Neural cell (in vitro differentiated cells): Measurements from ENCODE around the gene ZNF331. TPM values are rescaled to one million over a fixed set of nuclear protein-coding genes. Genes with fewer than 3 reads are reported as not detected.

Experiments
- H2AFZ ChIP-seq: fragments of 200-600, 300-800 bp; sonication (generic), shearing (Covaris generic); 2 replicates; pipeline ENCODE4 v1.6.0; 2014; ENCODE audit warnings: low read depth, mild to moderate bottlenecking, antibody characterized with exemption, low read length, moderate library complexity
- H3F3A ChIP-seq: fragments of 200-600 bp; shearing (Covaris generic); 2 replicates; pipeline ENCODE4 v1.6.1; 2016; ENCODE audit warnings: mild to moderate bottlenecking, moderate library complexity, mixed read lengths, antibody characterized with exemption, low read length; ENCODE audit not compliant: insufficient read depth, poor library complexity, severe bottlenecking
- H3K27ac ChIP-seq: fragments of 200-600, 300-800 bp; sonication (generic), shearing (Covaris generic); 2 replicates; pipeline ENCODE4 v1.5.1; 2014; ENCODE audit warnings: mild to moderate bottlenecking, low read length, moderate library complexity
- H3K27me3 ChIP-seq: fragments of 300-800, 200-600 bp; sonication (generic), shearing (Covaris generic); 2 replicates; pipeline ENCODE4 v1.6.0; 2014; ENCODE audit warnings: mild to moderate bottlenecking, low read depth, low read length, moderate library complexity; ENCODE audit not compliant: insufficient read depth
- H3K36me3 ChIP-seq: fragments of 300-800, 200-600 bp; sonication (generic), shearing (Covaris generic); 2 replicates; pipeline ENCODE4 v1.5.1; 2014; ENCODE audit warnings: mild to moderate bottlenecking, antibody characterized with exemption, low read length, moderate library complexity; ENCODE audit not compliant: insufficient read depth
- H3K4me2 ChIP-seq: fragments of 300-800, 200-600 bp; sonication (generic), shearing (Covaris generic); 2 replicates; pipeline ENCODE4 v1.6.0; 2014; ENCODE audit warnings: mild to moderate bottlenecking, low read length
- H3K4me3 ChIP-seq: fragments of 300-800, 200-600 bp; sonication (generic), shearing (Covaris generic); 2 replicates; pipeline ENCODE4 v1.5.1; 2014; ENCODE audit warnings: mild to moderate bottlenecking, low read length, moderate library complexity
- H3K79me2 ChIP-seq: fragments of 200-600 bp; shearing (Covaris generic); replicated peaks from 2 replicates; pipeline ENCODE4 v1.6.0; 2014; ENCODE audit warnings: mild to moderate bottlenecking, low read length, moderate library complexity; ENCODE audit not compliant: insufficient read depth
- H3K9ac ChIP-seq: fragments of 300-800, 200-600 bp; sonication (generic), shearing (Covaris generic); 2 replicates; pipeline ENCODE4 v1.6.1; 2016; ENCODE audit warnings: mild to moderate bottlenecking, low read length, mixed read lengths
- H3K9me2 ChIP-seq: fragments of 200-600 bp; shearing (Covaris generic); 2 replicates; pipeline ENCODE4 v1.6.1; 2016; ENCODE audit warnings: mild to moderate bottlenecking, low read length, mixed read lengths; ENCODE audit not compliant: insufficient read depth
- H3K9me3 ChIP-seq: fragments of 200-600, 300-800 bp; sonication (generic), shearing (Covaris generic); 2 replicates; pipeline ENCODE4 v1.6.1; 2016; ENCODE audit warnings: mild to moderate bottlenecking, mixed run types, low read length, moderate library complexity, mixed read lengths
- H4K20me1 ChIP-seq: fragments of 200-600 bp; shearing (Covaris generic); 2 replicates; pipeline ENCODE4 v1.6.1; 2016; ENCODE audit warnings: mild to moderate bottlenecking, mixed run types; ENCODE audit not compliant: insufficient read depth
- EP300 ChIP-seq: fragments of 450-650 bp; conservative IDR thresholded peaks from 2 replicates; pipeline ENCODE4 v1.6.1; 2014; ENCODE audit warnings: antibody characterized with exemption, mild to moderate bottlenecking, moderate library complexity; ENCODE audit not compliant: poor library complexity, severe bottlenecking
- EZH2 ChIP-seq: fragments of 200-600, 300-800 bp; shearing (Covaris generic), sonication (generic); IDR thresholded peaks from 2 replicates; pipeline ENCODE4 v1.6.1; 2014; ENCODE audit warnings: antibody characterized with exemption, low read length, borderline replicate concordance, mild to moderate bottlenecking; ENCODE audit not compliant: insufficient read depth, poor library complexity, severe bottlenecking
- MXI1 ChIP-seq: fragments of 450-650 bp; conservative IDR thresholded peaks from 2 replicates; pipeline ENCODE4 v1.6.1; 2014; ENCODE audit warnings: antibody characterized with exemption, mild to moderate bottlenecking; ENCODE audit not compliant: poor library complexity, severe bottlenecking
- POLR2AphosphoS5 ChIP-seq: IDR thresholded peaks from 2 replicates; pipeline ENCODE4 v1.6.1; 2012
- RAD21 ChIP-seq: fragments of 450-650 bp; conservative IDR thresholded peaks from 2 replicates; pipeline ENCODE4 v1.6.1; 2014; ENCODE audit warnings: antibody characterized with exemption, mild to moderate bottlenecking, moderate library complexity
- SMC3 ChIP-seq: fragments of 450-650 bp; conservative IDR thresholded peaks from 2 replicates; pipeline ENCODE4 v1.6.1; 2014; ENCODE audit warnings: antibody characterized with exemption, mild to moderate bottlenecking, moderate library complexity; ENCODE audit not compliant: poor library complexity
- TAF1 ChIP-seq: IDR thresholded peaks from 2 replicates; pipeline ENCODE4 v1.6.1; 2012; ENCODE audit warnings: low read depth
- polyA plus RNA-seq: library from polyadenylated mRNA; depleted of rRNA; stranded (reverse); fragments of >200 nt; gene quantifications from 2 replicates; pipeline ENCODE4 v1.2.3, GENCODE V29; 2014
- TF ChIP-seq, protein P1 (sequence below): IDR thresholded peaks from 2 replicates; pipeline ENCODE4 v1.6.1; 2012; ENCODE audit warnings: borderline replicate concordance
- TF ChIP-seq, protein P2 (sequence below): fragments of 450-650 bp; IDR thresholded peaks from 2 replicates; pipeline ENCODE4 v1.5.1; 2014; ENCODE audit warnings: antibody characterized with exemption, mild to moderate bottlenecking, moderate library complexity; ENCODE audit not compliant: poor library complexity, severe bottlenecking

Gene ZNF331
- polyA plus RNA-seq, 1 donor from 2014 or later: 10.7 TPM

DNA sequence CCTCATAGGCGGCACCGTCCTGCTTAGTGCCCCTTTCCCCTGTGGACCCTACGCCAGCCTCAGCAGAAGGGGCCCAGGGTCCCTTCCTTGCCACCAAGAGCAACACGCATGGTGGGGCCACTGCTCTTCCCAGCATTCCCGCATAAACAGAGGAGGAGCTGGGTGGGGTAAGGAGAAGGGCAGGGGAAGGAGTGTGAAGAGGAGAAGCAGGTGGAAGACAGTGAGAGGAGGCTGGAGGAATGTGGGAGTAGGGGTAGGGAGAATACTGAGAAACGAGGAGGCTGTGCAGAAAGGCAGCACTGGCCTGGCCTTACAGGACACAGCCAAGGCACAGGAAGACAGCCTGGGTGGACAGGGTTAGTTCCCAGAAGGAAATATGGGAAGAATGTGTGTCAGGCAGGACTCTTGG, 43.9 kb downstream of the ZNF331 start:
- Histone ChIP-seq H3K79me2 (no peaks in the 10 kb centered on the region), H3K4me2 (no peak overlapping the region), H3K27me3 (no peaks in the 10 kb centered on the region), H3K36me3 (peaks cover 9% of the 10 kb centered on the region), H2AFZ (no peak overlapping the region), H3K9ac (no peak overlapping the region), H3K9me2 (no peaks in the 10 kb centered on the region), H3K9me3 (peaks cover 9% of the 10 kb centered on the region), H3K4me3 (no peak overlapping the region), H3F3A (no peaks in the 10 kb centered on the region), H3K27ac (no peak overlapping the region), H4K20me1 (no peaks in the 10 kb centered on the region)
- TF ChIP-seq EP300: no peak

DNA sequence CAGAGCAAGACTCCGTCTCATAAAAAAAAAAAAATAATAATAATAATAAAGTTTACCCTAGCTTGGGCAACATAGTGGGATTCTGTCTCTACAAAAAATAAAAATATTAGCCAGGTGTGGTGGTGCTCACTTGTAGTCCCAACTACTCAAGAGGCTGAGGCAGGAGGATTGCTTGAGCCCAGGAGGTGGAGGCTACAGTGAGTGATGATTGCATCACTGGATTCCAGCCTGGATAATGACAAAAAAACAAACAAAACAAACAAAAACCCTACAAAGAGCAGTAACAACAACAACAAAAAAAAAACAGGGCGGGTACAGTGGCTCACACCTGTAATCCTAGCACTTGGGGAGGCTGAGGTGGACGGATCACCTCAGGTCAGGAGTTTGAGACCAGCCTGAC, 45.2 kb downstream of the ZNF331 start:
- H3K4me2 ChIP-seq: no peak overlapping the region
- no peak for TF ChIP-seq TAF1
- no peak for TF ChIP-seq EP300
- no peak for TF ChIP-seq SMC3
- TF ChIP-seq, protein P1, sequence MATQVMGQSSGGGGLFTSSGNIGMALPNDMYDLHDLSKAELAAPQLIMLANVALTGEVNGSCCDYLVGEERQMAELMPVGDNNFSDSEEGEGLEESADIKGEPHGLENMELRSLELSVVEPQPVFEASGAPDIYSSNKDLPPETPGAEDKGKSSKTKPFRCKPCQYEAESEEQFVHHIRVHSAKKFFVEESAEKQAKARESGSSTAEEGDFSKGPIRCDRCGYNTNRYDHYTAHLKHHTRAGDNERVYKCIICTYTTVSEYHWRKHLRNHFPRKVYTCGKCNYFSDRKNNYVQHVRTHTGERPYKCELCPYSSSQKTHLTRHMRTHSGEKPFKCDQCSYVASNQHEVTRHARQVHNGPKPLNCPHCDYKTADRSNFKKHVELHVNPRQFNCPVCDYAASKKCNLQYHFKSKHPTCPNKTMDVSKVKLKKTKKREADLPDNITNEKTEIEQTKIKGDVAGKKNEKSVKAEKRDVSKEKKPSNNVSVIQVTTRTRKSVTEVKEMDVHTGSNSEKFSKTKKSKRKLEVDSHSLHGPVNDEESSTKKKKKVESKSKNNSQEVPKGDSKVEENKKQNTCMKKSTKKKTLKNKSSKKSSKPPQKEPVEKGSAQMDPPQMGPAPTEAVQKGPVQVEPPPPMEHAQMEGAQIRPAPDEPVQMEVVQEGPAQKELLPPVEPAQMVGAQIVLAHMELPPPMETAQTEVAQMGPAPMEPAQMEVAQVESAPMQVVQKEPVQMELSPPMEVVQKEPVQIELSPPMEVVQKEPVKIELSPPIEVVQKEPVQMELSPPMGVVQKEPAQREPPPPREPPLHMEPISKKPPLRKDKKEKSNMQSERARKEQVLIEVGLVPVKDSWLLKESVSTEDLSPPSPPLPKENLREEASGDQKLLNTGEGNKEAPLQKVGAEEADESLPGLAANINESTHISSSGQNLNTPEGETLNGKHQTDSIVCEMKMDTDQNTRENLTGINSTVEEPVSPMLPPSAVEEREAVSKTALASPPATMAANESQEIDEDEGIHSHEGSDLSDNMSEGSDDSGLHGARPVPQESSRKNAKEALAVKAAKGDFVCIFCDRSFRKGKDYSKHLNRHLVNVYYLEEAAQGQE: no peak
- TF ChIP-seq RAD21: no peak
- TF ChIP-seq EZH2: no peak
- no peak for TF ChIP-seq POLR2AphosphoS5
- TF ChIP-seq, protein P2, sequence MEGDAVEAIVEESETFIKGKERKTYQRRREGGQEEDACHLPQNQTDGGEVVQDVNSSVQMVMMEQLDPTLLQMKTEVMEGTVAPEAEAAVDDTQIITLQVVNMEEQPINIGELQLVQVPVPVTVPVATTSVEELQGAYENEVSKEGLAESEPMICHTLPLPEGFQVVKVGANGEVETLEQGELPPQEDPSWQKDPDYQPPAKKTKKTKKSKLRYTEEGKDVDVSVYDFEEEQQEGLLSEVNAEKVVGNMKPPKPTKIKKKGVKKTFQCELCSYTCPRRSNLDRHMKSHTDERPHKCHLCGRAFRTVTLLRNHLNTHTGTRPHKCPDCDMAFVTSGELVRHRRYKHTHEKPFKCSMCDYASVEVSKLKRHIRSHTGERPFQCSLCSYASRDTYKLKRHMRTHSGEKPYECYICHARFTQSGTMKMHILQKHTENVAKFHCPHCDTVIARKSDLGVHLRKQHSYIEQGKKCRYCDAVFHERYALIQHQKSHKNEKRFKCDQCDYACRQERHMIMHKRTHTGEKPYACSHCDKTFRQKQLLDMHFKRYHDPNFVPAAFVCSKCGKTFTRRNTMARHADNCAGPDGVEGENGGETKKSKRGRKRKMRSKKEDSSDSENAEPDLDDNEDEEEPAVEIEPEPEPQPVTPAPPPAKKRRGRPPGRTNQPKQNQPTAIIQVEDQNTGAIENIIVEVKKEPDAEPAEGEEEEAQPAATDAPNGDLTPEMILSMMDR: no peak
- TF ChIP-seq MXI1: no peak
- no peak overlapping the region for H3K27ac ChIP-seq
- H3K79me2 ChIP-seq: no peaks in the 10 kb centered on the region
- H3K27me3 ChIP-seq: no peaks in the 10 kb centered on the region
- no peak overlapping the region for H2AFZ ChIP-seq
- no peaks in the 10 kb centered on the region for H4K20me1 ChIP-seq
- no peaks in the 10 kb centered on the region for H3K9me3 ChIP-seq
- H3K9me2 ChIP-seq: no peaks in the 10 kb centered on the region
- H3F3A ChIP-seq: no peaks in the 10 kb centered on the region
- H3K36me3 ChIP-seq: no peaks in the 10 kb centered on the region
- H3K9ac ChIP-seq: no peak overlapping the region
- no peak overlapping the region for H3K4me3 ChIP-seq

DNA sequence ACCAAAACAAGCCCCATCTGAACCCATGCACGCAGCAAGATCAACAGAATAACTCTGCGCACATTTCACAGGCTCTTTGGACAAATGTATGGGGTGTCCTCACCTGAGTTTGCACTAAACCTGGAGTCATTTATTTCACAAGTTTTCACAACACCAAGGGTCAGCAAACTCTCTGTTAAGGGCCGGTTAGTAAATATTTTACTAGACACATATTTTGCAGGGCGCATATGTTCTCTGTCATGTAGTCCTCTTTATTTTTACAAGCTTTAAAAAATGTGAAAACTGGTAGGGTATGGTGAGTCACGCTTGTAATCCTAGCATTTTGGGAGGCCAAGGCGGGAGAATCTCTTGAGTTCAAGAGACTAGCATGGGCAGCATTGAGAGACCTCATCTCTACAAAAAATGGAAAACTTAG, 48.3 kb downstream of the ZNF331 start:
- no peaks in the 10 kb centered on the region for H3F3A ChIP-seq
- no peaks in the 10 kb centered on the region for H3K79me2 ChIP-seq
- H3K4me3 ChIP-seq: no peak overlapping the region
- H3K27ac ChIP-seq: no peak overlapping the region
- H2AFZ ChIP-seq: no peak overlapping the region
- H3K4me2 ChIP-seq: no peak overlapping the region
- no peaks in the 10 kb centered on the region for H4K20me1 ChIP-seq
- TF ChIP-seq, protein P2: no peak
- TF ChIP-seq POLR2AphosphoS5: no peak
- no peak for TF ChIP-seq EP300
- no peak for TF ChIP-seq SMC3
- TF ChIP-seq, protein P1: no peak
- no peak for TF ChIP-seq EZH2
- TF ChIP-seq TAF1: no peak
- TF ChIP-seq RAD21: no peak
- TF ChIP-seq MXI1: no peak
- H3K9me3 ChIP-seq: no peaks in the 10 kb centered on the region
- no peaks in the 10 kb centered on the region for H3K36me3 ChIP-seq
- H3K9ac ChIP-seq: no peak overlapping the region
- H3K27me3 ChIP-seq: no peaks in the 10 kb centered on the region
- no peaks in the 10 kb centered on the region for H3K9me2 ChIP-seq
